Astrocyte (in vitro differentiated cells and primary cell): ENCODE results near the gene ZNF33B.

ENCODE experiments used
- EZH2 ChIP-seq: IDR thresholded peaks from 2 replicates; pipeline ENCODE4 v1.6.1; 2012; ENCODE audit warnings: mild to moderate bottlenecking, low read length, inconsistent platforms; ENCODE audit not compliant: insufficient read depth
- TF ChIP-seq, protein P1 (sequence below): IDR thresholded peaks from 2 replicates; pipeline ENCODE4 v1.5.1; 2011; ENCODE audit warnings: low read depth, mild to moderate bottlenecking, inconsistent platforms, low read length, moderate library complexity; ENCODE audit not compliant: insufficient read depth

DNA sequence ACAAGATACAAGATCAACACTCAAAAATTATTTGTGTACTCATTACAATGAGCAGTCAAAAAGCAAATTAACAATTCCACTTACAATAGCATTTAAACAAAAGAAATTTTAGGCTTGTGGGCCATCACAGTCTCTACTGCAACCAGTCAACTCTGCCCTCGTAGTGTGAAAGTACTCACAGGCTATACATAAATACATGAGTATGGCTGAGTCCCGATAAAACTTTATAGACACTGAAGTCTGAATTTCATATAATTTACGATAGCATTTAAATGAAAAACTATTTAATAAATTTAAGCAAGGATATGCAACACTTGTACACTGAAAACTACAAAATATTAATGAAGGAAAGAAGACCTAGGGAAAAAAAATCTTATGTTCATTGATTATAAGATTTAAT, 90.1 kb downstream of the ZNF33B start:
- TF ChIP-seq, protein P1, sequence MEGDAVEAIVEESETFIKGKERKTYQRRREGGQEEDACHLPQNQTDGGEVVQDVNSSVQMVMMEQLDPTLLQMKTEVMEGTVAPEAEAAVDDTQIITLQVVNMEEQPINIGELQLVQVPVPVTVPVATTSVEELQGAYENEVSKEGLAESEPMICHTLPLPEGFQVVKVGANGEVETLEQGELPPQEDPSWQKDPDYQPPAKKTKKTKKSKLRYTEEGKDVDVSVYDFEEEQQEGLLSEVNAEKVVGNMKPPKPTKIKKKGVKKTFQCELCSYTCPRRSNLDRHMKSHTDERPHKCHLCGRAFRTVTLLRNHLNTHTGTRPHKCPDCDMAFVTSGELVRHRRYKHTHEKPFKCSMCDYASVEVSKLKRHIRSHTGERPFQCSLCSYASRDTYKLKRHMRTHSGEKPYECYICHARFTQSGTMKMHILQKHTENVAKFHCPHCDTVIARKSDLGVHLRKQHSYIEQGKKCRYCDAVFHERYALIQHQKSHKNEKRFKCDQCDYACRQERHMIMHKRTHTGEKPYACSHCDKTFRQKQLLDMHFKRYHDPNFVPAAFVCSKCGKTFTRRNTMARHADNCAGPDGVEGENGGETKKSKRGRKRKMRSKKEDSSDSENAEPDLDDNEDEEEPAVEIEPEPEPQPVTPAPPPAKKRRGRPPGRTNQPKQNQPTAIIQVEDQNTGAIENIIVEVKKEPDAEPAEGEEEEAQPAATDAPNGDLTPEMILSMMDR, result no peak
- no peak for TF ChIP-seq EZH2
